Transverse colon (tissue), 4 donors: Measurements from ENCODE around the gene GGT5. TPM values are rescaled to one million over a fixed set of nuclear protein-coding genes. Genes with fewer than 3 reads are reported as not detected.

Experiments used
- DNase-seq: peaks from one replicate; pipeline ENCODE4 v3.0.0-alpha.2; 2019
- H3K27ac ChIP-seq, 4 donors: fragments of 200-600 bp; sonication (generic); 2 replicates each; pipeline ENCODE4 v1.5.1; 2016 to 2018; ENCODE audit warnings: inconsistent platforms in 4 of 4
- H3K27me3 ChIP-seq: fragments of 200-600 bp; sonication (generic); 2 replicates; pipeline ENCODE4 v1.5.1; 2017; ENCODE audit warnings: inconsistent platforms
- H3K36me3 ChIP-seq, 4 donors: fragments of 200-600 bp; sonication (generic); 2 replicates each; pipeline ENCODE4 v1.5.1; 2017 to 2019; ENCODE audit warnings: inconsistent platforms in 4 of 4
- H3K4me1 ChIP-seq, 4 donors: fragments of 200-600 bp; sonication (generic); 2 replicates each; pipeline ENCODE4 v1.5.1; 2017 to 2020; ENCODE audit warnings: inconsistent platforms in 4 of 4
- H3K4me3 ChIP-seq, 4 donors: fragments of 200-600 bp; sonication (generic); 1 replicate in 1 of 4; 2 replicates in 3 of 4; pipeline versions ENCODE4 v1.5.1 to v1.6.1; 2017 to 2019; ENCODE audit warnings: inconsistent platforms in 4 of 4
- H3K9me3 ChIP-seq, 2 donors: fragments of 200-600 bp; sonication (generic); 2 replicates each; pipeline ENCODE4 v1.5.1; 2017 to 2019; ENCODE audit warnings: inconsistent platforms in 2 of 2
- EP300 ChIP-seq: sonication (generic); formaldehyde crosslinking; IDR thresholded peaks from one replicate; pipeline ENCODE4 v1.6.1; 2017; ENCODE audit warnings: antibody characterized with exemption, low read depth
- POLR2A ChIP-seq: fragments of 450-650 bp; IDR thresholded peaks from one replicate; pipeline ENCODE4 v1.6.1; 2016; ENCODE audit warnings: antibody characterized with exemption, mild to moderate bottlenecking, moderate library complexity
- POLR2AphosphoS5 ChIP-seq, 3 donors: sonication (generic); formaldehyde crosslinking; IDR thresholded peaks; one replicate each; pipeline ENCODE4 v1.6.1; 2016; ENCODE audit warnings: antibody characterized with exemption in 3 of 3
- WGBS, 2 donors: methylation state at CpG; one replicate each; pipeline ENCODE4 v1.1.5; 2018; ENCODE audit warnings: low coverage in 1 of 2; 5-methylcytosine and 5-hydroxymethylcytosine counted together
- in situ Hi-C, 4 donors: fragments of 200-750 bp; cut with MboI; loops; one replicate each; pipeline versions ENCODE4 v1.15.0 to v1.15.1; 2017; ENCODE audit warnings: low sequenced_read_pairs in 3 of 4, low pct_ligation_motif_present in 1 of 4, low pct_unique_long_range_greater_than_20kb in 1 of 4
- intact Hi-C: fragments of 100-400 bp; cut with DNase I; formaldehyde crosslinking; loops from one replicate; pipeline ENCODE4 v1.15.1; 2023; ENCODE audit warnings: low total_unique reads
- total RNA-seq, 4 donors: library from RNA; depleted of rRNA; stranded (reverse); fragments of >200 nt; gene quantifications; one replicate each; pipeline ENCODE4 v1.1.0, GENCODE V29; 2016
- TF ChIP-seq, protein P1 (sequence below), 5 experiments: fragments of 200-600 bp in 3 of 5; fragments of 450-650 bp in 2 of 5; sonication (generic) in 3 of 5; IDR thresholded peaks; 1 replicate in 2 of 5; 2 replicates in 3 of 5; pipeline ENCODE4 v1.5.1; 2016 to 2017; ENCODE audit warnings: antibody characterized with exemption in 5 of 5, inconsistent platforms in 3 of 5, mild to moderate bottlenecking in 2 of 5, moderate library complexity in 1 of 5

The GGT5 gene
- total RNA-seq, 4 donors from 2014 or later = 4.1 to 15.4 (median 9.1) TPM

DNA sequence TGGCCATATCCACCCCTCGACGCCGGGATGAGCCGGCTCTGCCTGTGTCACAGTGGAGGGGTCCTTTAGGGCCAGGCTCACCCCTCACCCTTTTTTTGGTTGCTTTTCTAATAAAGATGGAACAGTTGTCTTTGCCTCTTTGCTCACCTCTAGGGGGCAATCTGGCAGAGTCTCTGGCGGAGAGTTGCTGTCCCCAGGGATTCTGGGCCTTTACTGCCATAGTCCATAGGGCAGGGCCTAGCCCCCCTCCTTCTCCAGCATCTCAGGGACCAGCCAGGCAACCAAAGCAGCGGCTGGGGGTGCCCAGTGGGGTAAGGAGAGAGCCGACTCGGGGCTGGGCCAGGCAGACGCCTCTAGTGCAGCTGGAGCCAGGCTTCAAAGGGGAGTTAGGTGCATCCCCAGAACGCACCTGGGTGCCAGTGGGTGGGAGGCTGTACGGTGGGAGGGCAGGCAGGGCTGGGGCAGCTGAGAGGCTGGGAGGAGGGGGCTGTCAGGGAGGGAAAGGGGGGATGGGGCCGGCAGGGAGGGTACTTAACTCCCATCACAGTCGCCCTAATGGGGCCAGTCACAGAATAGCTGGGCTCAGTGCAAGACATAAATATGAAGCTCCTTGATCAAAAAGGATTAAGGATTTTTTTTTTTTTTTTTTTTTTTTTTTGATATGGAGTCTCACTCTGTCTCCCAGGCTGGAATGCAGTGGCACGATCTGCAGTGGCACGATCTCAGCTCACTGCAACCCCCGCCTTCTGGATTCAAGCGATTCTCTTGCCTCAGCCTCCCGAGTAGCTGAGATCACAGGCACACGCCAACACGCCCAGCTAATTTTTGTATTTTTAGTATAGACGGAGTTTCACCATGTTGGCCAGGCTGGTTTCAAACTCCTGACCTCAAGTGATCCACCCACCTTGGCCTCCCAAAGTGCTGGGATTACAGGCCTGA, 66.1 kb downstream of the GGT5 start:
- in situ Hi-C loops = loop anchor here in 1 of 4 donors (10.0 kb wide), 1 partner anchor 74 kb away; no protein-coding TSS in a partner anchor
- WGBS, 2 donors = 86 to 87% methylated on average over 7 to 21 of the region's 21 CpGs
- DNase-seq = no peak

DNA sequence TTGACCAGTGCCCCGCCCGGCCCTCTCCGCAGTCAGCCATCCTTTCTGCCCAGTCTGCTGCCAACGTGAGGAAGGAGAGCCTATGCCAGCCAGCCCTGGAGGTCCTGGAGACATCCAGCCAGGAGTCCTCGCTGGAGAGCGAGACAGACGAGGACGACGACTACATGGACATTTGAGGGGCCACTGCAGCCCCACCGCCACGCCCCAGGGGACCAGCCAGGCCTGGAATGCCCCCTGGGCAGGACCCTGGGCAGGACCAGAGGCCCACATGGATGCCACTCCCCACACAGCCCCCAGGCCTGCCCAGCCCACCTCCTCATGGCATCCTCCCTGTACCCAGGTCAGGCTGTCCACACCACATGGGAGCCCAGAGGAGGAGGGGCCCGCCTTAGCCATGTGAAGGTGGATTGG, 66.9 kb downstream of the GGT5 start:
- intact Hi-C loops (no loop called here), in situ Hi-C loops (loop anchor here in 1 of 4 donors (10.0 kb wide), 1 partner anchor 73 kb away; no protein-coding TSS in a partner anchor)
- Histone ChIP-seq H3K27ac (peak overlapping the region; percentile 44 to 77 (median 61)), H3K4me3 (no peak overlapping the region), H3K9me3 (no peaks in the 10 kb centered on the region), H3K27me3 (no peaks in the 10 kb centered on the region), H3K36me3 (peaks cover 0 to 3% (median 0%) of the 10 kb centered on the region in 4 donors), H3K4me1 (peaks cover 11 to 37% (median 24%) of the 10 kb centered on the region in 4 donors)
- DNase-seq = no peak
- TF ChIP-seq POLR2A (no peak), POLR2AphosphoS5 (IDR thresholded peaks at IDR 0.05) (no peak), EP300 (no peak)
- TF ChIP-seq, protein P1, sequence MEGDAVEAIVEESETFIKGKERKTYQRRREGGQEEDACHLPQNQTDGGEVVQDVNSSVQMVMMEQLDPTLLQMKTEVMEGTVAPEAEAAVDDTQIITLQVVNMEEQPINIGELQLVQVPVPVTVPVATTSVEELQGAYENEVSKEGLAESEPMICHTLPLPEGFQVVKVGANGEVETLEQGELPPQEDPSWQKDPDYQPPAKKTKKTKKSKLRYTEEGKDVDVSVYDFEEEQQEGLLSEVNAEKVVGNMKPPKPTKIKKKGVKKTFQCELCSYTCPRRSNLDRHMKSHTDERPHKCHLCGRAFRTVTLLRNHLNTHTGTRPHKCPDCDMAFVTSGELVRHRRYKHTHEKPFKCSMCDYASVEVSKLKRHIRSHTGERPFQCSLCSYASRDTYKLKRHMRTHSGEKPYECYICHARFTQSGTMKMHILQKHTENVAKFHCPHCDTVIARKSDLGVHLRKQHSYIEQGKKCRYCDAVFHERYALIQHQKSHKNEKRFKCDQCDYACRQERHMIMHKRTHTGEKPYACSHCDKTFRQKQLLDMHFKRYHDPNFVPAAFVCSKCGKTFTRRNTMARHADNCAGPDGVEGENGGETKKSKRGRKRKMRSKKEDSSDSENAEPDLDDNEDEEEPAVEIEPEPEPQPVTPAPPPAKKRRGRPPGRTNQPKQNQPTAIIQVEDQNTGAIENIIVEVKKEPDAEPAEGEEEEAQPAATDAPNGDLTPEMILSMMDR (IDR thresholded peaks at IDR 0.05) = no peak
- WGBS, 2 donors = 87% methylated on average over 12 of the region's 12 CpGs; no CpG with 5 or more reads in 1 of the 2 donors

More for the DNA sequence above, 66.1 kb downstream of the GGT5 start:
- H3K9me3 ChIP-seq = no peaks in the 10 kb centered on the region
- H3K27me3 ChIP-seq = no peaks in the 10 kb centered on the region
- no peak overlapping the region for H3K4me3 ChIP-seq
- TF ChIP-seq POLR2AphosphoS5 (IDR thresholded peaks at IDR 0.05) = no peak
- TF ChIP-seq POLR2A = no peak
- no peak for TF ChIP-seq EP300
- TF ChIP-seq, protein P1 (IDR thresholded peaks at IDR 0.05) = peak in 3 of 5 experiments; percentile 4 to 11 (median 10)
- peaks cover 11 to 37% (median 24%) of the 10 kb centered on the region in 4 donors for H3K4me1 ChIP-seq
- peaks cover 0 to 3% (median 0%) of the 10 kb centered on the region in 4 donors for H3K36me3 ChIP-seq
- intact Hi-C loops = no loop called here
- peak overlapping the region in 3 of 4 donors; percentile 3 to 77 (median 74) for H3K27ac ChIP-seq

DNA sequence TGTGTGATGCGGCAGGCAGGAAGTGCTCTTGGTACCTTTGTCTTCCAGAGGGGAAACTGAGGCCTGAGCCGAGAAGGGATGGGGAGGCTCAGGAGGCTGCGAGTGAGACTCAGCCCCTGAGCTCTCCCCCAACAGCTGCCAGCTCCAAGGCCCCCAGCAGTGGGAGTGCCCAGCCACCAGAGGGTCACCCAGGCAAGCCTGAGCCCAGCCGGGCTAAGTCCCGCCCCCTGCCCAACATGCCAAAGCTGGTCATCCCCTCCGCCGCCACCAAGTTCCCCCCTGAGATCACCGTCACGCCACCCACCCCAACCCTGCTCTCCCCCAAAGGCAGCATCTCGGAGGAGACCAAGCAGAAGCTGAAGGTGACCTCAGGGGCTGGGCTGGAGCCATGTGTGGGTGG, 67.4 kb downstream of the GGT5 start:
- TF ChIP-seq, protein P1 (IDR thresholded peaks at IDR 0.05) = no peak
- no peak for TF ChIP-seq POLR2A
- no peak for TF ChIP-seq POLR2AphosphoS5 (IDR thresholded peaks at IDR 0.05)
- no peak for TF ChIP-seq EP300
- Histone ChIP-seq H3K4me3 (no peak overlapping the region), H3K9me3 (no peaks in the 10 kb centered on the region), H3K36me3 (peaks cover 0 to 5% (median 2%) of the 10 kb centered on the region in 4 donors), H3K27ac (peak overlapping the region; percentile 44 to 77 (median 61)), H3K27me3 (no peaks in the 10 kb centered on the region), H3K4me1 (peaks cover 11 to 36% (median 24%) of the 10 kb centered on the region in 4 donors)
- intact Hi-C loops = no loop called here
- in situ Hi-C loops = loop anchor here in 1 of 4 donors (10.0 kb wide), 1 partner anchor 73 kb away; no protein-coding TSS in a partner anchor
- WGBS, 2 donors = 90% methylated on average over 9 of the region's 10 CpGs; no CpG with 5 or more reads in 1 of the 2 donors
- DNase-seq = no peak

DNA sequence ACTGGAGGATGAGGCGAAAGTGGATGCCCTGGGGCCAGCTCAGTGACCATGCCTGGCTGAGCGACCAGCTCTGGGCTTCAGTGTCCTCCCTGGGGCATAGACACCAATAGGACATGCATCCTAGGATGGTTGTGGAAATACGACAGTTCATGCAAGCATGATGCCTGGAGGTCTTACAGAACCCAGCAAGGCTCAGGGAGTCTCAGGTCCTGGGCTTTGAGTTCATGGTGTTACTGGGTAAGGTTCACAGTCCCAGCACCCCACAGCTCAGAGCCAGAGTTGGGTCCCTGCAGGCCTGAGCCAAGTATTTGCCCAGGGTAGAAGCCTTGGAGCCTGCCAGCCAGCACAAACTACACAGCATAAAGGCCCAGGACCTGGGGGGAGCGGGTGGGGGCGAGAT, 67.8 kb downstream of the GGT5 start:
- TF ChIP-seq POLR2AphosphoS5 (IDR thresholded peaks at IDR 0.05) (no peak), POLR2A (no peak), EP300 (no peak)
- TF ChIP-seq, protein P1 (IDR thresholded peaks at IDR 0.05) = no peak
- H3K27ac ChIP-seq = peak overlapping the region; percentile 44 to 77 (median 61)

More for the DNA sequence above, 67.8 kb downstream of the GGT5 start:
- H3K9me3 ChIP-seq = no peaks in the 10 kb centered on the region
- 58% methylated on average over 2 of the region's 5 CpGs; no CpG with 5 or more reads in 1 of the 2 donors for WGBS, 2 donors
- H3K4me1 ChIP-seq = peaks cover 11 to 32% (median 23%) of the 10 kb centered on the region in 4 donors
- H3K36me3 ChIP-seq = peaks cover 0 to 9% (median 2%) of the 10 kb centered on the region in 4 donors
- in situ Hi-C loops = loop anchor here in 1 of 4 donors (10.0 kb wide), 1 partner anchor 72 kb away; no protein-coding TSS in a partner anchor
- DNase-seq = no peak
- intact Hi-C loops = no loop called here
- H3K27me3 ChIP-seq = no peaks in the 10 kb centered on the region
- no peak overlapping the region for H3K4me3 ChIP-seq
